ENCODE data around the gene AWAT2. TPM values are rescaled to one million over a fixed set of nuclear protein-coding genes. Genes with fewer than 3 reads are reported as not detected.

Gene AWAT2
- total RNA-seq, 6 experiments from 2014 or later, result not detected

GRCh38 chrX:70066646-70067045, 16.9 kb upstream of the AWAT2 start:
- H3K27ac Mint-ChIP-seq, result no peak overlapping the region
- H3K27me3 Mint-ChIP-seq (ENCODE audit: insufficient read depth), result peaks cover 11% of the 10 kb centered on the region
- TF ChIP-seq CTCF (IDR thresholded peaks at IDR 0.05), result no peak
- no peaks in the 10 kb centered on the region for H3K36me3 Mint-ChIP-seq (ENCODE audit: low read depth)
- no peaks in the 10 kb centered on the region; the same call in 1 of the 2 replicates for H3K4me1 Mint-ChIP-seq (ENCODE audit: low read depth)
- no peak for DNase-seq
- no peaks in the 10 kb centered on the region for H3K9me3 Mint-ChIP-seq
- H3K4me3 Mint-ChIP-seq, result no peak overlapping the region

- Mint-ChIP-seq H3K27me3 (ENCODE audit: insufficient read depth) (peaks cover 7% of the 10 kb centered on the region), H3K36me3 (ENCODE audit: low read depth) (no peaks in the 10 kb centered on the region), H3K9me3 (no peaks in the 10 kb centered on the region), H3K27ac (no peak overlapping the region), H3K4me3 (no peak overlapping the region), H3K4me1 (ENCODE audit: low read depth) (no peaks in the 10 kb centered on the region)
- DNase-seq, result no peak
- no peak for TF ChIP-seq CTCF (IDR thresholded peaks at IDR 0.05)
Observed at GRCh38 chrX:70062961-70063550, 13.3 kb upstream of the AWAT2 start.

GRCh38 chrX:70062076-70062475, 12.3 kb upstream of the AWAT2 start, which contains the start of gene OTUD6A:
TSS of gene OTUD6A (plus strand) at chrX:70062457. CDS start at chrX:70062525, 68 bp downstream.
- no peak for TF ChIP-seq CTCF (IDR thresholded peaks at IDR 0.05)
- Mint-ChIP-seq H3K27me3 (ENCODE audit: insufficient read depth) (peaks cover 6% of the 10 kb centered on the region), H3K27ac (no peak within 1 kb of the TSS), H3K36me3 (ENCODE audit: low read depth) (no peaks in the 10 kb centered on the region), H3K4me3 (no peak within 1 kb of the TSS), H3K4me1 (ENCODE audit: low read depth) (no peaks in the 10 kb centered on the region), H3K9me3 (no peaks in the 10 kb centered on the region)
- no peak for DNase-seq

- H3K36me3 Mint-ChIP-seq (ENCODE audit: low read depth), result no peaks in the 10 kb centered on the region
- no peaks in the 10 kb centered on the region for H3K9me3 Mint-ChIP-seq
- peaks cover 3% of the 10 kb centered on the region; the same call in 1 of the 2 replicates for H3K27me3 Mint-ChIP-seq (ENCODE audit: insufficient read depth)
- no peaks in the 10 kb centered on the region for H3K4me1 Mint-ChIP-seq (ENCODE audit: low read depth)
- no peak for DNase-seq
- no peak overlapping the region for H3K4me3 Mint-ChIP-seq
- no peak for TF ChIP-seq CTCF (IDR thresholded peaks at IDR 0.05)
- no peak overlapping the region for H3K27ac Mint-ChIP-seq
Observed at GRCh38 chrX:70054391-70054790, 4.7 kb upstream of the AWAT2 start.

GRCh38 chrX:70052895-70053615, 3.3 kb upstream of the AWAT2 start:
- no peak overlapping the region for H3K4me3 Mint-ChIP-seq
- no peaks in the 10 kb centered on the region for H3K9me3 Mint-ChIP-seq
- peaks cover 3% of the 10 kb centered on the region; the same call in 1 of the 2 replicates for H3K27me3 Mint-ChIP-seq (ENCODE audit: insufficient read depth)
- no peaks in the 10 kb centered on the region; the same call in 1 of the 2 replicates for H3K4me1 Mint-ChIP-seq (ENCODE audit: low read depth)
- TF ChIP-seq CTCF (IDR thresholded peaks at IDR 0.05), result no peak
- H3K36me3 Mint-ChIP-seq (ENCODE audit: low read depth), result no peaks in the 10 kb centered on the region
- no peak for DNase-seq
- no peak overlapping the region for H3K27ac Mint-ChIP-seq
